ENCODE data around the gene ADRM1.

DNA sequence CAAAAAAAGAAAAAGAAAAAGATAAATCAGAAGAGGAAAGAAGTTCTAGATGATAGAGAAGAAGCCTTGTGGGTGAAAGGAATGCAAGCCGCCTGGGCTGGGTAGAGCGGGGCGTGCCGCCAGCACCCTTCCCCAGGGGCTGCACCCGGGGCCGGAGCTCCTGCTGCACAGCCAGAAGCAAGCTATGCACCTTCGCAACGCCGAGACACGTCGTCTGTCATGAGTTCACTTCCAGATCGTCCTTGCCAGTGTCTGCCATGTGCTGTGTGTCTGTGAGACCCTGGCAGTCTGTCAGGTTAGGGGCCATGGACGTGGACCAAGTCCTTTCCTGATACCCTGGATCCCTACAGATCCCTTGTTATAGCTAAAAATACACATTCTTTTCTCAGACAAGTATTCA, 25.5 kb upstream of the ADRM1 start:
- TF ChIP-seq, protein P1, sequence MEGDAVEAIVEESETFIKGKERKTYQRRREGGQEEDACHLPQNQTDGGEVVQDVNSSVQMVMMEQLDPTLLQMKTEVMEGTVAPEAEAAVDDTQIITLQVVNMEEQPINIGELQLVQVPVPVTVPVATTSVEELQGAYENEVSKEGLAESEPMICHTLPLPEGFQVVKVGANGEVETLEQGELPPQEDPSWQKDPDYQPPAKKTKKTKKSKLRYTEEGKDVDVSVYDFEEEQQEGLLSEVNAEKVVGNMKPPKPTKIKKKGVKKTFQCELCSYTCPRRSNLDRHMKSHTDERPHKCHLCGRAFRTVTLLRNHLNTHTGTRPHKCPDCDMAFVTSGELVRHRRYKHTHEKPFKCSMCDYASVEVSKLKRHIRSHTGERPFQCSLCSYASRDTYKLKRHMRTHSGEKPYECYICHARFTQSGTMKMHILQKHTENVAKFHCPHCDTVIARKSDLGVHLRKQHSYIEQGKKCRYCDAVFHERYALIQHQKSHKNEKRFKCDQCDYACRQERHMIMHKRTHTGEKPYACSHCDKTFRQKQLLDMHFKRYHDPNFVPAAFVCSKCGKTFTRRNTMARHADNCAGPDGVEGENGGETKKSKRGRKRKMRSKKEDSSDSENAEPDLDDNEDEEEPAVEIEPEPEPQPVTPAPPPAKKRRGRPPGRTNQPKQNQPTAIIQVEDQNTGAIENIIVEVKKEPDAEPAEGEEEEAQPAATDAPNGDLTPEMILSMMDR (IDR thresholded peaks at IDR 0.05): no peak
- TF ChIP-seq EP300 (IDR thresholded peaks at IDR 0.05) (no peak), POLR2A (IDR thresholded peaks at IDR 0.05) (no peak), POLR2AphosphoS5 (IDR thresholded peaks at IDR 0.05) (no peak)
